Left ventricle myocardium superior (tissue), 1 donor: Measurements from ENCODE around the gene BAHD1. TPM values are rescaled to one million over a fixed set of nuclear protein-coding genes. Genes with fewer than 3 reads are reported as not detected.
A peak's percentile ranks its signal among the peaks of the same experiment; 100 is the strongest.

Experiments
- ATAC-seq: fragments of 200-7000 bp; cut with Tn5 transposase; one replicate; pipeline ENCODE4 v1.9.1; 2020; ENCODE audit warnings: mild to moderate bottlenecking, moderate library complexity
- DNase-seq: peaks from one replicate; pipeline ENCODE4 v3.0.0-alpha.2; 2020
- intact Hi-C: fragments of 100-400 bp; cut with micrococcal nuclease; formaldehyde crosslinking; loops from one replicate; pipeline ENCODE4 v1.11.0; 2022
- long read RNA-seq: library from polyadenylated mRNA; unstranded; transcript quantifications from one replicate; pipeline ENCODE4 v2.0.0, GENCODE V29; 2021
- total RNA-seq: library from RNA; stranded (reverse); fragmentation: NEBNext Ultra II Directional; extraction: Animal tissue kit (Norgen Biotek cat#: 25700); gene quantifications from one replicate; pipeline ENCODE4 v1.2.1, GENCODE V29; 2021
- donor health status: DM: no; HTN: yes; CAD: no; lungs with severe emphysema.

BAHD1 gene
- 18.1 TPM for total RNA-seq
- long read RNA-seq, full-length matches to known transcripts, result 2 of 35 reads
- long read RNA-seq, partial matches to known transcripts, result 19 of 35 reads
- long read RNA-seq, other reads (novel, unspliced or antisense), result 14 of 35 reads

DNA sequence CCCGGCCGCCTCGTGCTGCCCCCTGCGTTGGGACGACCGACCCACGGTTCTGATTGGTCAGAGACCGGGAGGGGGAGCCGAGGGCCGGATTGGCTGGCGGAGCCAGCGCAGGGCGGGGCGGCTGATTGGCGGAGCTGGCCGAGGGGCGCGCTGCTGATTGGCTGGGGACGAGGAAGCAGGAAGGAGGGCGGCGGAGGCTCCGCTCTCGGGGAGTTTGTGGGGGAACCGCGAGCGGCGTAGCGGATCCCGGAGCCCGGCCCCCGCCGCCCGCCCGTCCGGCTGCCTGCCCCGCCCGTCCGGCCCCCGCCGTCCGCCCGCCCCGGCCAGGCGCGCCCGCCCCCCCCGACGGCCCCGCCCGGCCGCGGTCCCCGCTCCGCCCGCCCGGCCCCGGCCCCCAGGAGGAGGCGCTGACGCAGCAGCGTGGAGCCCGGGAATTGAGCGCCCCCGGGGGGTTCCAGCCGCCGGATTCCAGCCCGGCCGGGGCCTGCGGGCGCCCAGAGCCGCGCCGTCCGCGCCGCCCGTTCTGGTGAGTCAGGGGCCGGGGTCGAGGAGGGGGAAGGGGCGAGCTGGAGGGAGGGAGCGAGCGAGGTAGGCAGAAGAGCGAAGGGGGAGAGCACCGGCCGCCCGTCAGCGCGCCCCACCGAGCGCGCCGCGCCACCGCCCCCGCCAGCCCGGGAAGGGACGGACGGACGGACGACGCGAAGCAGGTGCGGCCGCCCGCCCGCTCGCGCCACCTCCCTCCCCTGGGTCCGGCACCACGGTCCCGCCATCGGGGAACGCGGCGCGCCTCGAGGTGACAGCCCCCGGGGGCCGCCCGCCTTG is at the start of gene BAHD1:
Gene BAHD1 (plus strand): TSS at position 211 of the 822 bp plus-strand sequence. CDS start 17,512 bp downstream, outside the sequence.
- intact Hi-C loops, result no loop called here
- peak; percentile 99 for DNase-seq
- ATAC-seq, result peak; percentile 91

DNA sequence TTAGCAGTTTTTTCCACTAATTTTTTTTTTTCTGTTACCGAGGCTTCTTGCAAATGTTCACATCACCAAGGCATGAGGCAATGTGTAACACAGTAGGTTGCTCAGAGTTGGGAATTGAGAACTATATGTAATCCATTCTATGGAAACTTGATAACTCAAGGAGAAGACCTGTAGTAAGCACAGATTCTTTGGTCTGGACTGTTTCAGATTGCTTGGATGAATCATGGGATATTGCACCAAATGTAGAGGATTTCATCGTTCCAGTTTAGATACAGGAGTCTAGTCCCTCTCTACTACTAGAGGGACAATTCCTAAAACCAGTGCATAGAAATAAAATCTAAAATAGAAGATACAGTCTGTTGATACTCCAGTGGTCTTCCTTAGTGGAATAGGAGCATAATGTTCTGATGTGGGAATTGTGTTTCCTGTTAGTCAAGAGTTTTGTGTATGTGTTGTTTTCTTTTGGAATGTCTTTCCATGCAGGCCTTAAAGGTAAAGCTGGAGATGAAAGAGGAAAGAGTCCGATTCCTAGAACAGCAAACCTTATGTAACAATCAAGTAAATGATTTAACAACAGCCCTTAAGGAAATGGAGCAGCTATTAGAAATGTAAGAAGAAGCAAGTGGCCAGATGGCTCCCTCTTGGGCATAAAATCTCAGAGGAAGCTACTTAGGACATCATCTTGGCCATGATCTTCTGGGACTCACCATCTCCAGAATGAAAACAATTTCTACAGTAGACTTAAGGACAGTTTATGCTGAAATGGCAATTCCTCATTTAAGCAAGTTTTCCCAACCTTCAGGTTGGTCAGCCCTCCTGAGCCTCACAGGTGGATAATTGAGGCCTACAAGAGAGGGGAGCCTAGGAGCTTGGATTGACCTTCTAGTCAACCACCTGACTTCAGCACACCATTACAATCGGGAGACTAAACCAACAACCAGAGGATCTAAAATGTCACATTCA is 47.5 kb upstream of the BAHD1 start:
- DNase-seq (no peak), ATAC-seq (no peak)
- intact Hi-C loops, result no loop called here

GRCh38 chr15:40397688-40398412 is 42.9 kb upstream of the BAHD1 start:
- peak; percentile 51 for ATAC-seq
- intact Hi-C loops, result no loop called here

GRCh38 chr15:40398413-40398873 is 42.3 kb upstream of the BAHD1 start:
- intact Hi-C loops, result no loop called here
- DNase-seq (no peak), ATAC-seq (peak; percentile 52)

More at GRCh38 chr15:40397688-40398412, 42.9 kb upstream of the BAHD1 start:
- DNase-seq, result no peak

DNA sequence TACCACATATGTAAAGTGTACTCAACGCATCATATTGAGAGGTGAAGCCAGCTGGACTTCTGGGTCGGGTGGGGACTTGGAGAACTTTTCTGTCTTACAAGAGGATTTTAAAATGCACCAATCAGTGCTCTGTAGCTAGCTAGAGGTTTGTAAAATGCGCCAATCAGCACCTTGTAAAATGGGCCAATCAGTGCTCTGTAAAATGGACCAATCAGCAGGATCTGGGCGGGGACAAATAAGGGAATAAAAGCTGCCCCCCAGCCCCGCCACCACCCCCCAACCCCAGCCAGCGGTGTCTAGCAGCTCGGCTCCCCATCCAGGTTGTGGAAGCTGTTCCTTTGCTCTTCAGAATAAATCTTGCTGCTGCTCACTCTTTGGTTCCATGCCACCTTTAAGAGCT is 41.4 kb upstream of the BAHD1 start:
- intact Hi-C loops, result no loop called here
- DNase-seq (no peak), ATAC-seq (no peak)

DNA sequence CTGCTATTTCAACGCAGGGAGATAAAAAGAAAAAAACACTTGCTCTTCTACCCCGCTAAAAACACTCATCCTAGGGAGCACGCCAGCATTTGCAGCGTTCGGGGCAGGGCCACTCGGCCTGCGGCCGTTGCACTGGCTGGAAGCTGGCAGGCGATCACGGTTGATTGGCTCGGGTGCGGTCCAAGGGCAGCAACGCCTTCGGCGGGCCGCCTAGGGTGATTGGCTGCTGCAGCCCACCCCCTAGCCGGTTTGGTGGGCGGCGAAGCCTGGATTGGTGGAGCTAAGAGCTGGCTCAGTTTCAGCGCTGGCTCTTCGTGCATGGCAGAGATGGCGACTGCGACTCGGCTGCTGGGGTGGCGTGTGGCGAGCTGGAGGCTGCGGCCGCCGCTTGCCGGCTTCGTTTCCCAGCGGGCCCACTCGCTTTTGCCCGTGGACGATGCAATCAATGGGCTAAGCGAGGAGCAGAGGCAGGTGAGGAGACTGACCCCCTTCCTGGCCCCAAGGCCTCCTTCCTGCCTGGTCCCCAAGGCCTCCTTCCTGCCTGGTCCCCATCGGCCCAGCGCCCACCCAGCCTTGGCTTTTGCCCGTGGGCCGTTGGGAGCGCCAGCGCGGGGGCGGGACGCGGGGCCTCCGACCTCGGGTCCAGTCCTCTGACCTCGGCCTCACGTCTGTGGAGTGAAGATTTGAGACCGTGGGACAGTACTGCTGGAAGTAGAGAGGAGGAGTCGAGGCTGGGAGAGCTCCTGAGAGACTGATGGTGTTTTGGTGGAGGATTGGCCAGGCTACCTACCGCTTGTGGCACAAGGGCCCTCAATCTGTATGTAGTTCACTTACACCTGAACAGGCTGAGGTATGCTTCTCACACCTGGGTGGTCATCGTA is 35.0 kb upstream of the BAHD1 start, which contains the start of gene IVD:
Gene IVD (plus strand): TSS at position 295 of the 881 bp plus-strand sequence. CDS start 33 bp downstream, at position 328.
- DNase-seq (peak; percentile 98), ATAC-seq (peak; percentile 100)
- intact Hi-C loops, result no loop called here

GRCh38 chr15:40407330-40407990 is 33.3 kb upstream of the BAHD1 start:
- DNase-seq (no peak), ATAC-seq (no peak)
- intact Hi-C loops, result no loop called here

DNA sequence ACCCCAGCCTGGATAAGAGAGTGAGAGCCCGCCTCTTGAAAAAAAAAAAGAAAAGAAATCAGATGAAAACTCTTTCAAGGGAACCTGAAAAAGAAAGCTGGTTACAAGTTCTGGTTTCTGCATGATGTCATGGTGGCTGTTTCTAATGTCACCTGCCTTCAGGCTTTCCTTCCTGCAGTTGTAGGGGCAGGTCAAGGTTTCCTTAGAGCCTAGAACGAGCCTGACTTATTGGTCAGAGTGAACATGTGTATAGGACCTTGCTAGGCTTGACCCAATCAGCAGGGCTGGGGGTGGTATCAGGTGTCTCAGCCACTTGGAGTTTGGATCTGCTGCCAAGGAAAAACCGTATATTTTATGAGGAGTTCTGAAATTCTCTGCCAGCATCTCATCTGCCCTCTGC is 31.4 kb upstream of the BAHD1 start:
- ATAC-seq, result no peak
- intact Hi-C loops, result no loop called here
- DNase-seq, result no peak

GRCh38 chr15:40410476-40410875 is 30.3 kb upstream of the BAHD1 start:
- DNase-seq (no peak), ATAC-seq (no peak)
- intact Hi-C loops, result no loop called here

DNA sequence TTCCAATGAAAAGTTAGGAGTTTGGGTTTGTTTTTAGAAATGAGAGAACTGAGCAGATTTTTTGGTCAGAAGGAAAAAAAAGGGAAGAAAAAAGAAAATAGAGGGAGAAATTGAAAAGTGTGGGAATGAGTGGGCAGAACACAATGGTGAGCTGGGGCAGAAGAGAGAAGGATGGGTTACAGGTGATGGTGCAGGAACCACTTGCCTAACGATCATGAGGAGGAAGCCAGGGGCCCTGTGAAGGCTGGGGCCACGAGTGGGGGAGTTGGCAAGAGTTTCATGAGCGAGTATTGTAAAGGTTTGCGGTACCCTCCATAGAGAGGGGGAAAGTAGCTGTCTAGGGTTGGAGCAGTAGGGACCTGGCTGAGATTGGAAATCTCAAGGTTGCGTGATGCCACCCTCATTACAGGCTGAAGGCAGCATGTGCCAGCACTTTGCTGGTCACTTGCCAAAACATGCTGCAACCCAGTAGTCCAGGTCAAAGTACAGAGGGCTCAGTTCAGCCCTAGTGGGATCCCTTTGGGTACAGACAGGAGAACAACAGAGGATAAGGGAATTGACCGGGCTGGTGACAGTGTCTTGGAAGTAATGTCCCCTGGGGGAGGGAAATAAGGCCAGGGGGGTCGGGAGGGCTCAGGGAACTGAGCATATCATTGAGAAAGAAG is 28.5 kb upstream of the BAHD1 start:
- DNase-seq (no peak), ATAC-seq (peak; percentile 31)
- intact Hi-C loops, result no loop called here

- intact Hi-C loops, result no loop called here
- no peak for ATAC-seq
- no peak for DNase-seq
Measured at GRCh38 chr15:40413036-40413435, 27.7 kb upstream of the BAHD1 start.

GRCh38 chr15:40414816-40415215 is 25.9 kb upstream of the BAHD1 start:
- ATAC-seq, result no peak
- intact Hi-C loops, result no loop called here
- DNase-seq, result no peak

DNA sequence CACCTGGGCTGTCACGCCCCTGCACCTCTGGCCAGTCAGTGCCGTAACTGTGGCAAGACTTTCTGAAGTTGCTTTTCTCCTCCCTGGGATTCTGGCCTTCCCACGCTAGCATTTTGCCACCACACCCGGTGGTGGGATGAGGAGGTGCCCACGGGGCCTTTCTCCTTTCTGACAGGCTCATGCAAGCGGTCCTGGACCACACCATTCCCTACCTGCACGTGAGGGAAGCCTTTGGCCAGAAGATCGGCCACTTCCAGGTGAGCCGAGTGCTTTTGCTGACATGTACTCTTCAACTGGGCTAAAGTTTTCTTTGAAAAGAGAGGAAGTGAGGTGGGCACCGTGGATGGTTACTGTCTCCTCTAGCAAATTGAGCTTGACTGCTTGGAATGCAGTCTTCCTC is 25.5 kb upstream of the BAHD1 start:
- no peak for DNase-seq
- intact Hi-C loops, result no loop called here
- no peak for ATAC-seq

- intact Hi-C loops, result no loop called here
- ATAC-seq (no peak), DNase-seq (no peak)
Measured at GRCh38 chr15:40416056-40416455, 24.7 kb upstream of the BAHD1 start.

GRCh38 chr15:40418126-40418525 is 22.6 kb upstream of the BAHD1 start:
- intact Hi-C loops, result no loop called here
- ATAC-seq, result no peak
- no peak for DNase-seq

- DNase-seq, result peak; percentile 65
- peak; percentile 75 for ATAC-seq
- intact Hi-C loops, result loop anchor here (10.0 kb wide), 1 partner anchor 135 kb away; the partner anchor contains the start of gene ANKRD63
Measured at GRCh38 chr15:40420071-40420713, 20.6 kb upstream of the BAHD1 start.
